ENCODE measurements around the gene TASOR. TPM values are rescaled to one million over a fixed set of nuclear protein-coding genes. Genes with fewer than 3 reads are reported as not detected.

The TASOR gene
- total RNA-seq, 1 donor from 2014 or later: 71.6 TPM

DNA sequence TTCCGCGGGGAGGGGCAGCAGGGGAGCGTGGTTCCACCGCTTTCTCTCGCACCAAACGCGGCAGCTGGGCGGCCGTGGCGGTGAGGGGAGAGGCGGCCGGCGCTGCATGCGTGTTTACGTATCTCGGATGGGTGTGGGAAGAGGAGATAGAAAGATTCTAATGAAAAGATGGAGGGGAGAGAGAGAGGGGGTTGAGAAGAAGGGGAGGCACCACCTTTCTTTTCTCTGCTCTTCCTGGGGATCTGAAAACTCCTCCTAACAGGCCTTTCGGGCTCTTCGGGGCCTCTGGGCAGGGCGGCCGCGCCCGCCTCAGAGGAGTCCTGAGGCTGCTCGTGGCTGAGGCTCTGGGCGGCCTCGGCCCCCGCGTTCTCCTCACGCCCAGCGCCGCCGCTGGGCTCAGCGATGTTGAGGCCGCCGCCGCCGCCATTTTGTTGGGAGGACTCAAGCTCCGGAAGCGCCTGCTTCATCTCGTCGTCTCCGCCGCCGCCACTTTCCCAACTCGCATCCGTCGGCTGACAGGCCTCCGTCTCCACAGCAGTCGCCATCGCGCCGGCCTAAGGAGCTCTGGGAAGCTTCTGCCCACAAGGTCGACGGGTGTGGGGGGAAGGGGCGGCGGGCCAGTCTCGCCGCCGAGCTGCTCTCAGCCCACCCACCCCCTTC is 473 bp downstream of the TASOR start:
- no peak for DNase-seq (ENCODE audit: low read depth, low spot score)

- DNase-seq (ENCODE audit: low read depth, low spot score): no peak
Measured at GRCh38 chr3:56681984-56682461, 1.0 kb downstream of the TASOR start.

DNA sequence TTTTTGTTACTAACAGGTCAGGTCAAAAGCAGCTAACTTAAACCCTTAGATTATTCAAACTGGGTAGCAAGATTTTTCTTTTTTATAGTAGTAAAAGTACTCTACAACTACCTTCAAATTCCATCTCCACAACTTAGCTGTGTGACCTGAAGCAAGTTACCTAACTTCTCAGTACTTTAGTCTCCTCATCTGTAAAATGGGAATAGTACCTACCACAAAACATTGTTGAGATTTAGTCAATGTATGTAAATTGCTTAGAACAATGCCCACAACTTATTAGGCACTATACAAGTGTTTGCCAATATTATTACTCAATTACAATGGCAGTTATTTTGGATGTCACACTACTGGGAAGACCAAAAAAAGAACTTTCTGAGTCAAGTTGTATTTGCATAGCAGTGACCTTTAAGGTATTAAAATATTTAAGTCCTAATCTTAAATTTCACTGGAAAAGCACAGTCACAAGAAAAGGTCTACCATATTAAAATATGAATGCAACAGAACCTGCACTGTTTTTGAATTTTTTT is 2.9 kb downstream of the TASOR start:
- no peak for DNase-seq (ENCODE audit: low read depth, low spot score)

DNA sequence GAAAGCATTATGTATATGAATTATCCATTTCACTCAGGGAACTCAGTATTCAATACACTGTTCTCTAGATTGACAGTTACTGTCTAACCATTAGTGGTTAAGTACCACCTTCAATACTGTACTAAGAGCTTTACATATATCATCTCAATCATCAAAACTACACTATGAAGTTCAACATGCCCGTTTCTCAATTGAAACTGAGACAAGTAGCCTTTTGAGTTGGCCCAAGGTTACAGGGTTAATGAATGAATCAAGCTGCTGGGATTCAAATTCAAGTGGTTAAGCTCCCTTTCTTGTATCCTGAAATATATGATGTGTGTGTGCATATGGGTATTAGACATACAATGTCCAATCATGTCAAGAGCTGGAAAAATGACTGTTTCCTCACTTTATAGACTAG is 5.8 kb downstream of the TASOR start:
- DNase-seq (ENCODE audit: low read depth, low spot score): no peak

- no peak for DNase-seq (ENCODE audit: low read depth, low spot score)
Measured at GRCh38 chr3:56673781-56674457, 9.1 kb downstream of the TASOR start.

DNA sequence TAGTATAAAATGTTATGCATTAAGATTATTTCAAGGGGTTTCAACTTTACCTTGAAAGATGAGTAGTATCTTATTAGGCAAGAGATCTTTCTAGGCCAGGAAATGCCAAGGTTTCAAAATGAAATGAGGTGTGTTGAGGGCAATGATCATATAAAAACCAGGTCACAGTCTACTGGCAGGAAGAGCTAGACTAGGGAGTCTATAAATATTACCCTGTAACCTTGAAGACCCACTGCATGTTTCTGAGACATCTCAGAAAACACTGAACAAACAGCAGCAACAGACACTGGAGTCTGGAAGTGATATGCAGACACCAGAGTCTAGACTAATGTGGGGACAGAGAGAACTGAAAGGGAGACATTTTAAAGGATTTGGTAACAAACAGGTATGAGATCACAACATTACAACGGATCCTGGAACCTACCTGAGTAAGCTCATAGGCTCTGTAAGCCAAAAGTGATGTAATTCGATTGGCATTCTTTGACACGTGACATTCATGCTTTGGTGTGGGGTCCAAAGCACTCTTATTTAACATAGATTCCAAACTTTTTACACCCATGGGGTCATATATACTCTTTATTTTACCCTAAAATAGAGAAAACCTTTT is 15.0 kb downstream of the TASOR start:
- no peak for DNase-seq (ENCODE audit: low read depth, low spot score)

DNA sequence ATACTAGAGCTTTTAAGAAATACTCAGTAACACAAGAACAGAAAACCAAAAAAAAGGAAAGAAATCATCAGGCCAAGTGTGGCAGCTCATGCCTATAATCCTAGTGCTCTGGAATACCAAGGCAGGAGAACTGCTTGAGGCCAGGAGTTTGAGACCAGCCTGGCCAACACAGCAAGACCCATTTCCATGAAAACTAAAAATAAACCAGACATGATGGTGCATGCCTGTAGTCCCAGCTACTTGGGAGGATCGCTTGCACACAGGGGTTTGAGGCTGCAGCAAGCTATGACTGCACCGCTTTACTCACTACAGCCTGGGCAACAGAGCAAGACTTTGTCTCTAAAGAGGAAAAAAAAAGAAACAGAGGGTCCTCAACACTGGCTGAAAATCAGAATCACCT is 18.2 kb downstream of the TASOR start:
- DNase-seq (ENCODE audit: low read depth, low spot score): no peak

DNA sequence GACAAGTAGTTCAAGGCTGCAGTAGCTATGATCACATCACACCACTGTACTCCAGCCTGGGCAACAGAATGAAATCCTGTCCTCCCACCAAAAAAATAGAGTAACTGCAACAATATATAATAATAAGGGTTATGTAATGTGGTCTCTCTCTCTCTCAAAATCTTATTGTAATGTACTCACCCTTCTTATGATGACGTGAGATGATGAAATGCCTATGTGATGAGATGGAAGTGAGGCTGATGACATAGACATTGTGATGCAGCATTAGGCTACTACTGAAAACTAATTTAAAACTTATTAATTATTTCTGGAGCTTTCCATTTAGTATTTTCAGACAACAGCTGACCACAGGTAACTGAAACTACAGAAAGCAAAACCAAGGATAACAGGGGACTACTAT is 27.4 kb downstream of the TASOR start:
- no peak for DNase-seq (ENCODE audit: low read depth, low spot score)

DNA sequence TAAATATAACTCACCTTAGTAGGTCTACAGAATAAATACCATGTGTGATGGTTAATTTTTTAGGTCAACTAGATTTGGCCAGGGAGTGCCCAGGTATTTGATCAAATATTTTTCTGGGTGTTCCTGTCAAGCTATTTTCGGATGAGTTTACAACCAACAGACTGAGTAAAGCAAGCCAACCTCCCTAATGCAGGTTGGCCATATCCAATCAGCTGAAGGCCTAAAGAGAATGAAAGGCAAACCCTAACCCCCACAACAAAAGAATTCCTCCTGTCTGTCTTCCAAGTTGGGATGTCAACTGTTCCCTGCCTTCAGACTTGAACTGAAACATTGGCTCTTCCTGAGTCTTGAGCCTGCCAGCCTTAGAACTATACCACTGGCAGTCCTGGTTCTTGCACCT is 28.6 kb downstream of the TASOR start:
- no peak for DNase-seq (ENCODE audit: low read depth, low spot score)

DNA sequence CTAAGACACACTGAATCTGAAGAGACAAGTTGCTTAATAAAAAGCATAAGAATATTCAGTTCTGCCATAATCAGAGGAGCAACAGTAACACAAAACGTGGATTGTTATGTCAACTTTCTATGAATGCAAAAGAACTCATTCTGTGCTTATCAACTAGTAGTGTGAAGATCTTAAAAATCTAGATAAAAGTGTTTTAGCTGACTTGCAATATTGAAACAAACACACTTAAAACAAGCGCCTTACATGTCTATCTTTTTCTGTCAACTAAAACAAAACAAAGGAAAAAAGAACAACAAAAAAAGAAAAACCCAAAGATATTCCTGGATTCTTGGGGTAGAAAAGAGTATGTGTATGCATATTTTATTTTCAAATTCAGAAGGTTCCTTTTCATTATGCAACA is 37.7 kb downstream of the TASOR start:
- no peak for DNase-seq (ENCODE audit: low read depth, low spot score)

DNA sequence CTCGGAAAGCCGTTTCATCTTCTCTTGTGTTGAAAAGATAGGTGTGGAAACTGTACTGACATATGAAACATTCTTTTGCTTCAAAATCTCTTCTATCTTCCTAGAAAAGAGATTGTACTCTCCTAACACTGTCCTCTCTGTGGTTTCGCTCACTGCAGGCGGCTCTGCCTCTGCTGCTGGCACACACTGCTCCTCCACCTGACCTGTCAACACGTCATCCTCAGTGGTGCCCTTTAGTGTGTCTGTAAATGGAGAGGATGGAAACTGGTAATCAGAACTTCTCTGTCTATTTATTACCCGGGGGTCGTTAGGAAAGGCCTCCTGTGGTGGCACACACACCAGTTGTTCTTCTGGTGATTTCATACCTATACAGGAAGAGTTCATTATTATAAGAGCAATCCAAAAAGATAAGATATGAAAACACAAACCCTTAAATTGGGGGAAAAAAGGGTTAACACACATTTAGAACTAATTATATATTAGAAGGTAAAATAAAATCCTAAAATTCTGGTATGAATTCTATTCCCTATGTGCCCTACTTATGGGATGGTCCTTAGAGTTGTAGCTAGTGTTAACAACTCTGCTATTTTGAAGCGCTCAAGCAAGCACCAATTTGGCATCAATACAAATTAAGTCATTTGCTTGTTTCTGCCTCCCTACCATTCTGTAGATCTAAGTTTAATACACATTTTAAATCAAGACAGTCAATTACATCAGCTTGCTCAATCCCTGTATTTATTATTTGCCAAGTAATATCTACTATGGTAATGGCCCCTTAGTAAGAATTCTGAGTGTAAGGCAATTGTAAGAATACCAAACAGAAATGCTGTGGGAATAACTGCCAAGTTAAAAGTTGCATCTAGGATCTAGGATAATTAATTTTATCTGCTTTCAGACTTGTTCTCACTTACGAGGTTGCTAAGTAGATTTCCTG is 49.2 kb downstream of the TASOR start:
- no peak for DNase-seq (ENCODE audit: low read depth, low spot score)

Other genes with a start within 250 kb of the TASOR start
- 0.53 and 1.6 TPM in 2 replicates for gene ERC2, start 214.8 kb downstream of the TASOR start, total RNA-seq
- gene CCDC66, start 126.1 kb downstream of the TASOR start, total RNA-seq: 11.9 and 14.7 TPM in 2 replicates
- 13.4 and 13.8 TPM in 2 replicates for gene ARHGEF3, start 118.7 kb upstream of the TASOR start, total RNA-seq